Choroid plexus epithelial cell (primary cell): ENCODE data around the gene GLYAT.

ENCODE experiments used
- DNase-seq: peaks from one replicate; pipeline ENCODE4 v3.0.0-alpha.2; 2010; ENCODE audit warnings: low read depth
- H3K4me3 ChIP-seq: 2 replicates; pipeline ENCODE4 v1.5.1; 2011; ENCODE audit warnings: low read depth, mild to moderate bottlenecking, control low read depth, low read length, moderate library complexity
- TF ChIP-seq, protein P1 (sequence below): conservative IDR thresholded peaks from 2 replicates; pipeline ENCODE4 v1.5.1; 2011; ENCODE audit warnings: low read depth, mild to moderate bottlenecking, control low read depth, inconsistent platforms, low read length, moderate library complexity

The GLYAT gene

DNA sequence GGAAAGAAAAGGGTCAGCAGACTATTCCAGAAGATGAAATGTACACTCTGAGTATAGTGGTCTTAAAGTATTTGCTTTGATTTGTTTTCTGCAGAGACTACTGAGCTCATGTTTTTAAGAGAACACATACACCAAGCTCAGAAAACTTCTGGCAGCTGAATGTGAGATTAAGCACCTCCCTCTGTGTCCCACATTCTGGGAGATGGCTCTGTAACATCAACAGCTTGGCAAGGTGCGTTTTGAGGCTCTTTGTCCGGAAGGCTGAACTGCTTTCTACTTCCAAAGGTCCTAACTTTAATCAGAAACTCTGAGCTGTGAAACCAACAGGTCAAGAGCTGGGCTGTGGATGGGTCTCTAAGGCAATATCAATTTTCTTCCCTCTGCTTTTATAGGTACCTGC lies 36.4 kb upstream of the GLYAT start:
- H3K4me3 ChIP-seq: no peak overlapping the region
- TF ChIP-seq, protein P1, sequence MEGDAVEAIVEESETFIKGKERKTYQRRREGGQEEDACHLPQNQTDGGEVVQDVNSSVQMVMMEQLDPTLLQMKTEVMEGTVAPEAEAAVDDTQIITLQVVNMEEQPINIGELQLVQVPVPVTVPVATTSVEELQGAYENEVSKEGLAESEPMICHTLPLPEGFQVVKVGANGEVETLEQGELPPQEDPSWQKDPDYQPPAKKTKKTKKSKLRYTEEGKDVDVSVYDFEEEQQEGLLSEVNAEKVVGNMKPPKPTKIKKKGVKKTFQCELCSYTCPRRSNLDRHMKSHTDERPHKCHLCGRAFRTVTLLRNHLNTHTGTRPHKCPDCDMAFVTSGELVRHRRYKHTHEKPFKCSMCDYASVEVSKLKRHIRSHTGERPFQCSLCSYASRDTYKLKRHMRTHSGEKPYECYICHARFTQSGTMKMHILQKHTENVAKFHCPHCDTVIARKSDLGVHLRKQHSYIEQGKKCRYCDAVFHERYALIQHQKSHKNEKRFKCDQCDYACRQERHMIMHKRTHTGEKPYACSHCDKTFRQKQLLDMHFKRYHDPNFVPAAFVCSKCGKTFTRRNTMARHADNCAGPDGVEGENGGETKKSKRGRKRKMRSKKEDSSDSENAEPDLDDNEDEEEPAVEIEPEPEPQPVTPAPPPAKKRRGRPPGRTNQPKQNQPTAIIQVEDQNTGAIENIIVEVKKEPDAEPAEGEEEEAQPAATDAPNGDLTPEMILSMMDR: no peak
- no peak for DNase-seq

DNA sequence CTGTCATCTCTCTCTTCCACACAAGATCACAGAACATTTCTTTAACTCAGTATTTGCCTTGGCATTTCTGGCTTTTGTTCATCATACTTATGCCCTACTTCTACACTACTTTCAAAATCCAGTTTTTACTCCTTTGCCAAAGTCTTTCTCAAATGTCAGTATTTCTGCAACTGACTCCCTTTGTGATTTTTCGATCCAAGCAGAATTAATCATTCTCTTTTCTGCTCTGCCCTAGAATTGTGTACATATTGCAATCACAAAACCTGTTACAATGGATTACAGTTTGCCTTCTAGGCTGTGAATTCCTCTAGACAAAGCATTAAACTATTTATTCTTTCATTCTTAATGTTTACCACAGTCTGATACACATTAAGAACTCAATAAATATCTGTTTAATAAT lies 33.3 kb upstream of the GLYAT start:
- TF ChIP-seq, protein P1: no peak
- no peak for DNase-seq
- H3K4me3 ChIP-seq: no peak overlapping the region

DNA sequence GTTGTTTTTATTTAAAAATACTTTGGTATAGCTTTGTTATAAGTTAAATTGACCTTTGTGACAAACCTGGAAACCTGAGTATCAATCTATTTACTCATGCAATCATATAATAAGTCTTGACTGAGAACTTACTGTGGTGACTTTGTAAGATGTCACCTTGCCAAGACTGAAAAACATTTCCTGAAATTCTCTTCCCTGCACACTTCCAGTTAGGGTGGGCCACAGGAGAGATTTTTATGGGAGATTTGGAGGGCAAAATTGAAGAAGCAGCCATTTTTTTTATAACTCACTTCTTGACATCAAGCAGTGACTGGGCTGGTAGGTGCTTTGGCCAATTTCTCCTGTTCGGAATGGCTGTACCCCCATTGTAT lies 31.4 kb upstream of the GLYAT start:
- no peak for DNase-seq
- H3K4me3 ChIP-seq: no peak overlapping the region
- TF ChIP-seq, protein P1: no peak

DNA sequence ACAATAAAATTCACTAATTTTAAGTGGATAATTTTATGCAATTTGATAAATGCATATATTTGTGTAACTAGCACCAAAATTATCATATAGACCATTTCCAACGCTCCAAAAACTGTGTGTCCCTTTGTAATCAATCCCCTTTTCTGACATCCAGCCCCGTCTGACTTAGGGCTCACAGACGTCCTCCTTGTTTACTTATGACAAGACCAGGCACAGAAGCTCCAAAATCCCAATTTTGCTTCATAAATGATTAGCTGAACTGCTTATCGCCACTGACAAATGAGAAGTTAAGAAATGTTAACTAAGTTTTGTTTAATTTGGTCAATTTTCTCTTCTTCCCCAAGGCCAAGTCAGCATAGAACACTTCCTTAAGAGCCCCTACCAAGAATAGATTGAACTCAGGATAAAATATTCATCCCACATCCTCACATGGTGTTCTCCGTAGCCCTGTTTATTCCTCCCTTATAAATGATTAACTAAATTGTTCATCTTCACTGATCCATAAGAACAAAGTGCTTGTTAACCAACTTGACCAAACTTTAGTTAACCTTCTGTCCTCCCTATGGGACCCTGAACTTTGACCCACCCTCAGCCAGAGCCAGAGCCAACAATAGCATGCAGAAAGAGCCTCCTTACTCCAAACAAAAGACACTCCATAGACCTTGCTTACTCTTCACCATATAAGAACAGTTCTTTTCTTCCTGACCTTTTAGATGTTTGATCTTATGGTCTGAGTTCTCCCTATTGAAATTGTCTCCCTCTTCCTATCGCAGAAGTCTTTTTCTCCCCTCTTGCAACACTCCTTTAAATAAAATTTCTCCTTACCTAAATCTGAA lies 30.8 kb upstream of the GLYAT start:
- no peak overlapping the region for H3K4me3 ChIP-seq
- TF ChIP-seq, protein P1: no peak
- no peak for DNase-seq

DNA sequence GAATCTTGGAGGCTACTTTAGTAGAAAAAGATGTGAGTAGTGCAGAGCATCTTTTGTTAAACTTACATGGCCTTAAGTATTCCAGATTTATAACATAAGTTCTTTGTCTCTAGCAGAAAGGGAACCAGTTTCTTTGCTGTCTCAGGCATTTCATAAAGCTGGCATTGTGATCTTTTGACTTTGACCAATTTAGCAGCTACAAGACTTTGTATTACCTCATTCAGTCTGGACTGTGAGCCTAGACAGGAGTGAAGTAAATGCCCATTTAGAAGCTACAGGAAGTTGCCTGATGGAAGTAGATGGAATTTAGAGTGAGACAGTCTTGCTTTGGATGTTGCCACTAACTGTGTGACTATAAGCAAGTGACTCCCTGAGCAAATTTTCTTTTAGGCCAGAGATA lies 25.7 kb upstream of the GLYAT start:
- H3K4me3 ChIP-seq: no peak overlapping the region
- TF ChIP-seq, protein P1: no peak
- no peak for DNase-seq

DNA sequence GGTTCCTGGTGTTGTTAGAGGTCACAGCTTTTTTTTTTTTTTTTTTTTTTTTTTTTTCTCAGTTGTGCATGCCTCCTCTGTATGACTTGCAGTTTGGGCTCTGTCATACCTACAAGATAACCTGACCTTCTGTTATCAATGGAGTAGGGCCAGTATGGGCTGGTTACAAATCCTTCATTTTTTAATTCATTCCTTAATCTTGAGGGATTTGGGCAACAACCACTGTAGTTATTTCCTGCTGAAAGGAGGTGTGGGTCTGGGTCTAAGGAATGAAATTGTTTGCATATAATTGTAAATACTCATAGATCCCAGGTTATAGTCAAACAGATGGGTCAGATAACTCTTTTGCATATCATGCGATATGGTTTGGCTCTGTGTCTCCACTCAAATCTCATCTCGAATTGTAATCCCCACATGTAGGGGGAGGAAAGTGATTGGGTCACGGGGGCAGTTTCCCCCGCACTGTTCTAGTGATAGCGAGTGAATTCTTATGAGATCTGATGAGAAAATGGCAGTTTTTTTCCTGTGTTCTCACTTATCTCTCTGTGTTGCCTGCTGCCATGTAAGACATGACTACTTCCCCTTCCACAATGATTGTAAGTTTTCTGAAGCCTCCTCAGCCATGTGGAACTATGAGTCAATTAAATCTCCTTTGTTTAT lies 14.1 kb upstream of the GLYAT start:
- no peak overlapping the region for H3K4me3 ChIP-seq
- DNase-seq: no peak
- TF ChIP-seq, protein P1: no peak
